NT2/D1 (cell line): Measurements from ENCODE around the gene RNF215.
A peak's percentile ranks its signal among the peaks of the same experiment; 100 is the strongest.

Experiments used
- DNase-seq: peaks from one replicate; pipeline ENCODE4 v3.0.0-alpha.2; 2011; ENCODE audit warnings: low read depth, low spot score
- H3K27me3 ChIP-seq: 2 replicates; pipeline ENCODE4 v1.6.0; 2011; ENCODE audit warnings: mild to moderate bottlenecking; ENCODE audit not compliant: insufficient read length, insufficient read depth
- H3K36me3 ChIP-seq: 2 replicates; pipeline ENCODE4 v1.6.1; 2011; ENCODE audit warnings: mild to moderate bottlenecking, low read length, mixed read lengths; ENCODE audit not compliant: insufficient read depth, insufficient read length
- H3K4me1 ChIP-seq: 2 replicates; pipeline ENCODE4 v1.5.1; 2011; ENCODE audit not compliant: insufficient read depth, insufficient read length
- H3K4me3 ChIP-seq: 2 replicates; pipeline ENCODE4 v1.5.1; 2011; ENCODE audit warnings: low read depth; ENCODE audit not compliant: insufficient read length
- H3K9ac ChIP-seq: 2 replicates; pipeline ENCODE4 v1.6.0; 2011; ENCODE audit warnings: low read depth; ENCODE audit not compliant: insufficient read length
- H3K9me3 ChIP-seq: 2 replicates; pipeline ENCODE4 v1.5.1; 2011; ENCODE audit warnings: mild to moderate bottlenecking, low read length; ENCODE audit not compliant: insufficient read depth
- SUZ12 ChIP-seq: IDR thresholded peaks from 2 replicates; pipeline ENCODE4 v1.6.1; 2011; ENCODE audit not compliant: insufficient read length, insufficient read depth; ENCODE audit errors: extremely low read depth
- YY1 ChIP-seq: IDR thresholded peaks from 2 replicates; pipeline ENCODE4 v1.6.1; 2011; ENCODE audit not compliant: insufficient read length, insufficient read depth
- ZNF274 ChIP-seq: IDR thresholded peaks from 2 replicates; pipeline ENCODE4 v1.6.1; 2011; ENCODE audit warnings: mild to moderate bottlenecking, low read depth, low read length

Gene RNF215

DNA sequence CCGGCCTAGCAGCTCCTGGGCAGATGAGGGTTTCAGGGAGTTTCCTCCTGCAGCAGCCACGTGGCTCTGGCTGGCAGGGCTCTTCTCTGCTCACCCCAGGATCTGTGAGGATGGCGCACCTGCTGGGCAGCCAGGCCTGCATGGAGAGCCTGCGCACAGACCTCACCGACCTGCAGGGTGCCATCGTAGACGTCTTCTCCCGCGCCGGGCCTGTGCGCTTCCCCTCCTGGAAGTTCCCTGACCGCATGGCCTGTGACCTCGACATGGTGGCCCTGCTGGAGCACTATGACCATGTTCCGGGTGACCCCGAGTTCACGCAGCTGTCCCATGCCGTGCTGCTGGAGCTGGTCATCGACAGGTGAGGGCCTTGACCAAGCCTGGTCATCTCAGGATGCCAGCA, 21.3 kb downstream of the RNF215 start:
- TF ChIP-seq YY1 (no peak), ZNF274 (no peak), SUZ12 (no peak)
- Histone ChIP-seq H3K9me3 (no peaks in the 10 kb centered on the region), H3K9ac (no peak overlapping the region), H3K36me3 (peaks cover 20% of the 10 kb centered on the region), H3K4me3 (no peak overlapping the region), H3K4me1 (peaks cover 4% of the 10 kb centered on the region), H3K27me3 (no peaks in the 10 kb centered on the region)
- no peak for DNase-seq

DNA sequence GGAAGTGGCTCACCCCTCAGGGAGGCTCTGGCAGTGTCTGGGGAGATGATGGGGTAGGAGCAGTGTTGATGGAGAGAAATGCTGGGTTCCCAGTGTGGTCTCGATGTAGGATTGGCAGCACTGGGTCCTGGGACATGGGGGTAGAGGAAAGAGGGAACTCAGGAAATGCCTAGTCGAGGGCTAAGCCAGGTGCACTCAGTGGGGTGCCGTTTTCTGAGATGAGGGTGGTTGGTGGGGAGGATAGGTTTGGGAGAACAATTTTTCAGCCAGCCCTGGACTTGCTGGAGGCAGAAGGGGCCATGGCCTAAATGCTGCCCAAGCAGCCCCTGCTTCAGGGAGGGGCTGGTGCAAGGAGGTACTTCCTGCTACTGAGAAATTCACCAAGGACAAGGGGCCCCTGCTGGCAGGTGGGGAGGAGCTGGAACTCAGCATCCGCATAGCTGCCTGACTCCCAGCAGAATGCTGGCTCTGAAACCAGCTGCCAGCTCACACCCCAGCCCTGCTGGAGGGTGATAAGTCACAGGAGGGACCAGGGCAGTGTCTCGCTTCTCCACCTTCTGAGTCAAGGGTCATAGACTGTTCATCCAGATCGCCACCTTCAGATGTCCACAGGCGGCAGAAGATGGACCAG, 24.4 kb downstream of the RNF215 start:
- H3K9me3 ChIP-seq = no peaks in the 10 kb centered on the region
- no peaks in the 10 kb centered on the region for H3K27me3 ChIP-seq
- no peak for DNase-seq
- H3K4me1 ChIP-seq = peaks cover 6% of the 10 kb centered on the region
- peaks cover 20% of the 10 kb centered on the region for H3K36me3 ChIP-seq
- no peak for TF ChIP-seq ZNF274
- no peak for TF ChIP-seq SUZ12
- TF ChIP-seq YY1 = no peak
- H3K9ac ChIP-seq = no peak overlapping the region
- no peak overlapping the region for H3K4me3 ChIP-seq

DNA sequence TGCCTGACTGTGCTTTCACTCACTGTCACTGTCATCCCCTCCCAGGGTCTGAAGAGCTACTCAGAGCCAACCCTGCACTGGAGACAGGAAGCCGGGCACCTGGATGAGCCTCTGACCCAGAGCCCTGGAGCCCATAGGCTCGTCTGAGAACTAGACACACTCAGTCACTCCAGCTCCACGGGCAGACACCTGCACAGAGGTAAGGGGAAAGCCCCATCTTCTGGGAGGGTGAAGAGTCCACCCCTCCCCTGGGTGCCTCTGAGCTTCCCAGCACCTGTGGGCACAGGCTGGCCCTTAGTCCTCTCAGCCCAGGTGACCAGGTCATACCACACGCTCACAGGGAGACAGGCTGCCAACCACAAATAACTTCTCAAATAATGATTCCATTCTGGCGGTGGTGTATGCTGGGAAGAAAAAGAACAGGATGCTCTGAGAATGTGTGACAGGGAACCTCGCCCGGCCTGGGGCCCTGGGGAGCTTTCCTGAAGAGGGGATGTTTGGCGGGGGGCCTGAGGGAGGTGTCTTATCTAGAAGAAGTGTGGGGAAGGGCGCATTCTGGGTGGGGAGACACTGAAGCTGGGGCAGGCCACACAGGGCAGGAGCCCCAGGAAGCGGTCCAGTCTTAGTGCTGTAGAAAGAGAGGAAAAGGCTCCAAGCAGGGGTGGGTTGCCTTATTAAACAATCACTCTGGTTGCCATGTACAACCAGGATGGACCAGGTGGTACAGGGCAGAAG, 25.1 kb downstream of the RNF215 start:
- Histone ChIP-seq H3K27me3 (no peaks in the 10 kb centered on the region), H3K4me3 (no peak overlapping the region), H3K4me1 (peaks cover 6% of the 10 kb centered on the region), H3K36me3 (peaks cover 20% of the 10 kb centered on the region), H3K9me3 (no peaks in the 10 kb centered on the region), H3K9ac (no peak overlapping the region)
- TF ChIP-seq ZNF274 = no peak
- no peak for TF ChIP-seq YY1
- no peak for TF ChIP-seq SUZ12
- no peak for DNase-seq

- H3K9me3 ChIP-seq = no peaks in the 10 kb centered on the region
- peaks cover 24% of the 10 kb centered on the region for H3K36me3 ChIP-seq
- H3K4me1 ChIP-seq = peaks cover 11% of the 10 kb centered on the region
- H3K9ac ChIP-seq = no peak overlapping the region
- no peak overlapping the region for H3K4me3 ChIP-seq
- no peak for TF ChIP-seq YY1
- TF ChIP-seq ZNF274 = no peak
- no peak for TF ChIP-seq SUZ12
- DNase-seq = no peak
- H3K27me3 ChIP-seq = no peaks in the 10 kb centered on the region
Observed at GRCh38 chr22:30358541-30358940, 28.7 kb downstream of the RNF215 start.

GRCh38 chr22:30357650-30358215, 29.5 kb downstream of the RNF215 start:
- H3K36me3 ChIP-seq = peaks cover 28% of the 10 kb centered on the region
- peak overlapping the region; percentile 37 for H3K9ac ChIP-seq
- no peak overlapping the region for H3K4me3 ChIP-seq
- no peaks in the 10 kb centered on the region for H3K27me3 ChIP-seq
- H3K4me1 ChIP-seq = peaks cover 11% of the 10 kb centered on the region
- no peaks in the 10 kb centered on the region for H3K9me3 ChIP-seq
- DNase-seq = no peak
- TF ChIP-seq SUZ12 (no peak), YY1 (no peak), ZNF274 (no peak)

DNA sequence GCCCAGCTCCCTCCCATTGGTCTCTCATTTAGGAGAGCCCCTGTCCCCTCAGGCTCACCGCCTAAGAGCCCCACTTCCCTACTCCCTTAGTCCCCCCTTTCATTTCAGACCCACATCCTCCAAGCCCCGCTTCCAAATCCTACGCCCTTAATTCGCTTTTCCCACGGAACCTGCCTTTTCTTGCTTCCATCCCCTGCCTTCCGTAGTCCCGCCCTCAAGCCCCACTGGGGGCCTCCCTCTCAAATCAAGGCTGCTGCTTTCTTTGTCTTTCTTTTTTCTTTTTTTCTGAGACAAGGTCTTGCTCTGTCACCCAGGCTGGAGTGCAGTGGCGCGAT, 30.0 kb downstream of the RNF215 start:
- H3K9ac ChIP-seq = peak overlapping the region; percentile 95
- peaks cover 7% of the 10 kb centered on the region for H3K4me1 ChIP-seq
- no peaks in the 10 kb centered on the region for H3K9me3 ChIP-seq
- H3K36me3 ChIP-seq = peaks cover 31% of the 10 kb centered on the region
- H3K27me3 ChIP-seq = no peaks in the 10 kb centered on the region
- TF ChIP-seq ZNF274 (no peak), YY1 (no peak), SUZ12 (no peak)
- DNase-seq = no peak
- peak overlapping the region; percentile 83 for H3K4me3 ChIP-seq
